HCT116 (cell line): ENCODE data around the gene HIF1A. TPM values are rescaled to one million over a fixed set of nuclear protein-coding genes. Genes with fewer than 3 reads are reported as not detected.

Experiments
- ATAC-seq: fragments of 200-7000 bp; cut with Tn5 transposase; 2 replicates; pipeline ENCODE4 v1.9.1; 2020; ENCODE audit warnings: mild to moderate bottlenecking, moderate library complexity
- BruUV-seq: library from RNA; stranded (reverse); fragments of 400-500 nt; replicated peaks from 2 replicates; lab custom pipeline; 2021; lab: Mats Ljungman, UMichigan
- CTCF ChIA-PET: fragments of 300-600 bp; sonication (Branson Sonifier 250); formaldehyde crosslinking; loops from one replicate; lab custom pipeline; 2021; ENCODE audit warnings: antibody characterized with exemption; lab: Charles Lee
- POLR2A ChIA-PET: fragments of 300-600, 350-600 bp; sonication (Branson Sonifier 250); formaldehyde crosslinking; loops from one replicate; lab custom pipeline; 2021; ENCODE audit warnings: antibody characterized with exemption; lab: Charles Lee
- RAD21 ChIA-PET, 2 experiments: fragments of 300-600 bp; sonication (Branson Sonifier 250); formaldehyde crosslinking; loops; one replicate each; lab custom pipeline; 2023; ENCODE audit warnings: low total read pairs in 2 of 2; ENCODE audit not compliant: uncharacterized antibody in 2 of 2, unreplicated experiment in 2 of 2, low non-redundant PET in 1 of 2; lab: Charles Lee
- DNase-seq: peaks from one replicate; pipeline ENCODE4 v3.0.0-alpha.2; 2010; ENCODE audit warnings: low read depth, low spot score
- H2AFZ ChIP-seq: fragments of 200-600 bp; shearing (Covaris generic), sonication (generic); 2 replicates; pipeline ENCODE4 v1.6.1; 2017; ENCODE audit warnings: low read depth, mixed run types, mixed read lengths, antibody characterized with exemption, low read length; ENCODE audit not compliant: poor library complexity, severe bottlenecking
- H3K27ac ChIP-seq: 2 replicates; pipeline ENCODE4 v1.5.1; 2012; ENCODE audit warnings: low read depth, low read length
- H3K27me3 ChIP-seq: fragments of 200-600 bp; sonication (generic); 2 replicates; pipeline ENCODE4 v1.6.1; 2016; ENCODE audit warnings: mixed run types, low read length, mixed read lengths; ENCODE audit not compliant: insufficient read depth
- H3K36me3 ChIP-seq, 2 experiments: fragments of 200-500 bp in 1 of 2; fragments of 200-600 bp in 1 of 2; sonication (Bioruptor generic) in 1 of 2; sonication (generic) in 1 of 2; 2 replicates each; pipeline versions ENCODE4 v1.5.1 to v1.6.1; 2014 to 2016; ENCODE audit warnings: low read length in 2 of 2, inconsistent platforms in 1 of 2, mixed read lengths in 1 of 2, mixed run types in 1 of 2; ENCODE audit not compliant: insufficient read depth in 2 of 2, control insufficient read depth in 1 of 2
- H3K4me1 ChIP-seq, 2 experiments: fragments of 200-600 bp in 1 of 2; sonication (generic) in 1 of 2; 2 replicates each; pipeline versions ENCODE4 v1.5.1 to v1.6.1; 2012 to 2017; ENCODE audit warnings: low read length in 2 of 2, inconsistent platforms in 1 of 2, mild to moderate bottlenecking in 1 of 2, mixed read lengths in 1 of 2, mixed run types in 1 of 2, moderate library complexity in 1 of 2; ENCODE audit not compliant: insufficient read depth in 2 of 2, control insufficient read depth in 1 of 2
- H3K4me2 ChIP-seq: fragments of 200-600 bp; sonication (generic); 2 replicates; pipeline ENCODE4 v1.6.1; 2017; ENCODE audit warnings: mixed run types, low read length, mixed read lengths
- H3K4me3 ChIP-seq, 2 experiments: fragments of 200-600 bp in 1 of 2; sonication (generic) in 1 of 2; replicated peaks in 1 of 2; 2 replicates each; pipeline ENCODE4 v1.5.1; 2011 to 2016; ENCODE audit warnings: low read length in 2 of 2, control low read depth in 1 of 2, low read depth in 1 of 2, mild to moderate bottlenecking in 1 of 2, mixed read lengths in 1 of 2, mixed run types in 1 of 2
- H3K79me2 ChIP-seq: fragments of 200-600 bp; sonication (generic); 2 replicates; pipeline ENCODE4 v1.6.1; 2017; ENCODE audit warnings: mild to moderate bottlenecking, mixed run types, low read length, moderate library complexity, mixed read lengths; ENCODE audit not compliant: insufficient read depth
- H3K9ac ChIP-seq: fragments of 200-600 bp; sonication (generic); 2 replicates; pipeline ENCODE4 v1.6.1; 2016; ENCODE audit warnings: low read length, mixed read lengths
- H3K9me2 ChIP-seq: fragments of 200-600 bp; sonication (generic), shearing (Covaris generic); 2 replicates; pipeline ENCODE4 v1.6.1; 2017; ENCODE audit warnings: mixed run types, mild to moderate bottlenecking, moderate library complexity; ENCODE audit not compliant: insufficient read depth
- H3K9me3 ChIP-seq, 2 experiments: fragments of 200-500 bp in 1 of 2; fragments of 200-600 bp in 1 of 2; sonication (Bioruptor generic) in 1 of 2; sonication (generic) in 1 of 2; 2 replicates each; pipeline ENCODE4 v1.6.1; 2014 to 2017; ENCODE audit warnings: low read length in 2 of 2, mixed read lengths in 2 of 2, inconsistent platforms in 1 of 2, low read depth in 1 of 2, mild to moderate bottlenecking in 1 of 2, mixed run types in 1 of 2, moderate library complexity in 1 of 2; ENCODE audit not compliant: control insufficient read depth in 1 of 2, insufficient read depth in 1 of 2
- H4K20me1 ChIP-seq: fragments of 200-600 bp; sonication (generic), shearing (Covaris generic); 2 replicates; pipeline ENCODE4 v1.6.1; 2017; ENCODE audit warnings: mixed run types, mild to moderate bottlenecking, moderate library complexity; ENCODE audit not compliant: insufficient read depth
- CBX3 ChIP-seq: IDR thresholded peaks from 2 replicates; pipeline ENCODE4 v1.6.1; 2012; ENCODE audit warnings: low read depth
- CEBPB ChIP-seq: IDR thresholded peaks from 2 replicates; pipeline ENCODE4 v1.6.1; 2012; ENCODE audit warnings: low read depth
- ELF1 ChIP-seq: IDR thresholded peaks from 2 replicates; pipeline ENCODE4 v1.6.1; 2012; ENCODE audit warnings: low read depth, borderline replicate concordance
- EZH2phosphoT487 ChIP-seq: fragments of 200-600 bp; IDR thresholded peaks from 2 replicates; pipeline ENCODE4 v1.6.1; 2018; ENCODE audit warnings: antibody characterized with exemption, borderline replicate concordance
- JUND ChIP-seq: IDR thresholded peaks from 2 replicates; pipeline ENCODE4 v1.6.1; 2012
- POLR2A ChIP-seq: IDR thresholded peaks from 2 replicates; pipeline ENCODE4 v1.7.0; 2011; ENCODE audit warnings: borderline replicate concordance; ENCODE audit not compliant: insufficient read depth, insufficient read length; ENCODE audit errors: extremely low read depth
- POLR2AphosphoS5 ChIP-seq: IDR thresholded peaks from 2 replicates; pipeline ENCODE4 v1.6.1; 2011; ENCODE audit warnings: mild to moderate bottlenecking, low read depth, low read length, moderate library complexity
- RAD21 ChIP-seq: IDR thresholded peaks from 2 replicates; pipeline ENCODE4 v1.6.1; 2012; ENCODE audit warnings: low read depth, mild to moderate bottlenecking
- REST ChIP-seq: IDR thresholded peaks from 2 replicates; pipeline ENCODE4 v1.6.1; 2012; ENCODE audit warnings: low read depth
- SP1 ChIP-seq: IDR thresholded peaks from 2 replicates; pipeline ENCODE4 v1.6.1; 2012; ENCODE audit warnings: low read depth
- ZNF274 ChIP-seq: fragments of 200-500 bp; sonication (Bioruptor generic); IDR thresholded peaks from 2 replicates; pipeline ENCODE4 v1.6.1; 2014; ENCODE audit warnings: mild to moderate bottlenecking, low read depth, low read length, inconsistent platforms
- intact Hi-C: fragments of 100-400 bp; cut with micrococcal nuclease; formaldehyde crosslinking; loops from 2 replicates; pipeline ENCODE4 v1.10.0; 2022
- total RNA-seq: library from RNA; stranded (reverse); gene quantifications from one replicate; pipeline ENCODE4 v1.2.1, GENCODE V29; 2021; ENCODE audit not compliant: unreplicated experiment
- TF ChIP-seq, protein P1 (sequence below): IDR thresholded peaks from 2 replicates; pipeline ENCODE4 v1.6.1; 2012
- TF ChIP-seq, protein P2 (sequence below): IDR thresholded peaks from 2 replicates; pipeline ENCODE4 v1.6.1; 2011; ENCODE audit warnings: mild to moderate bottlenecking, low read length, moderate library complexity; ENCODE audit not compliant: insufficient replicate concordance; ENCODE audit errors: extremely low read depth

The HIF1A gene
- total RNA-seq, 1 experiment from 2014 or later: 113 TPM

GRCh38 chr14:61648377-61648776 is 46.9 kb upstream of the HIF1A start:
- ChIA-PET RAD21 (no interaction called here), POLR2A (no interaction called here)
- H3K27ac ChIP-seq: no peak overlapping the region

More at GRCh38 chr14:61648377-61648776, 46.9 kb upstream of the HIF1A start:
- H3K4me2 ChIP-seq: no peak overlapping the region
- H3K27me3 ChIP-seq: no peaks in the 10 kb centered on the region
- TF ChIP-seq POLR2A (no peak), POLR2AphosphoS5 (no peak), REST (no peak), RAD21 (no peak), ELF1 (no peak), JUND (no peak), EZH2phosphoT487 (no peak), CBX3 (no peak), ZNF274 (no peak), CEBPB (no peak), SP1 (no peak)
- TF ChIP-seq, protein P1, sequence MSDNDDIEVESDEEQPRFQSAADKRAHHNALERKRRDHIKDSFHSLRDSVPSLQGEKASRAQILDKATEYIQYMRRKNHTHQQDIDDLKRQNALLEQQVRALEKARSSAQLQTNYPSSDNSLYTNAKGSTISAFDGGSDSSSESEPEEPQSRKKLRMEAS: no peak
- TF ChIP-seq, protein P2, sequence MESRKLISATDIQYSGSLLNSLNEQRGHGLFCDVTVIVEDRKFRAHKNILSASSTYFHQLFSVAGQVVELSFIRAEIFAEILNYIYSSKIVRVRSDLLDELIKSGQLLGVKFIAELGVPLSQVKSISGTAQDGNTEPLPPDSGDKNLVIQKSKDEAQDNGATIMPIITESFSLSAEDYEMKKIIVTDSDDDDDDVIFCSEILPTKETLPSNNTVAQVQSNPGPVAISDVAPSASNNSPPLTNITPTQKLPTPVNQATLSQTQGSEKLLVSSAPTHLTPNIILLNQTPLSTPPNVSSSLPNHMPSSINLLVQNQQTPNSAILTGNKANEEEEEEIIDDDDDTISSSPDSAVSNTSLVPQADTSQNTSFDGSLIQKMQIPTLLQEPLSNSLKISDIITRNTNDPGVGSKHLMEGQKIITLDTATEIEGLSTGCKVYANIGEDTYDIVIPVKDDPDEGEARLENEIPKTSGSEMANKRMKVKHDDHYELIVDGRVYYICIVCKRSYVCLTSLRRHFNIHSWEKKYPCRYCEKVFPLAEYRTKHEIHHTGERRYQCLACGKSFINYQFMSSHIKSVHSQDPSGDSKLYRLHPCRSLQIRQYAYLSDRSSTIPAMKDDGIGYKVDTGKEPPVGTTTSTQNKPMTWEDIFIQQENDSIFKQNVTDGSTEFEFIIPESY: no peak
- TF ChIP-seq, all 23 proteins: peak for 0
- Histone ChIP-seq H3K79me2 (no peaks in the 10 kb centered on the region), H2AFZ (no peak overlapping the region), H3K4me1 (no peaks in the 10 kb centered on the region), H3K9ac (no peak overlapping the region), H4K20me1 (no peaks in the 10 kb centered on the region), H3K4me3 (no peak overlapping the region), H3K9me3 (no peaks in the 10 kb centered on the region), H3K36me3 (no peaks in the 10 kb centered on the region), H3K9me2 (no peaks in the 10 kb centered on the region)
- BruUV-seq: no TSS peak
- DNase-seq: no peak
- intact Hi-C loops: no loop called here
- CTCF ChIA-PET: no interaction called here
- ATAC-seq: no peak
